COLO668 (cell line): ENCODE data around the gene ZC3H4.
"Not testable (repeated sequence)": the region's sequence is repeated elsewhere in the genome, so short reads cannot be mapped to it uniquely, and the experiment has no call there.

Experiments used
- DNase-seq: peaks from one replicate; lab custom pipeline; 2025; ENCODE audit not compliant: unreplicated experiment; lab: John Stamatoyannopoulos, UW

Gene ZC3H4

DNA sequence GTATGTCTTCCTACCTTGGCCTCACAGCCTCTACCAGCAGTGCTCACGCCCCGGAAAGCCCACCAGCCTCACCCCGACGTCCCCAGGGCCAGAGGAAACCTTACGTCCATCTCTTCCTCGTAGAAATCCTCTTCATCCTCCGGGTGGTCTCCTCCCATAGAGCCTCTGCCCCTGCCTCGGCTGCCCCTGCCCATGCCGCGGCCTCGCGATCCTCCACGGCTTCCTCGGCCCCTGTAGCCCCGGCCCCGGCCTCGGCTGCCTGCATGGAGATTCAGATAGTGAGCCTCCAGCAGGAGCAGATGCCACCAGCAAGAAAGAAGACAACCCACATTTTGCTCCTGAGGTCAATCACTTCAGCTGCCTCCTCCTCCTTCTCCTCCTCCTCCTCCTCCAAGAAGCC lies 27.3 kb downstream of the ZC3H4 start:
- DNase-seq: no peak

- no peak for DNase-seq
Observed at GRCh38 chr19:47084879-47085439, 28.6 kb downstream of the ZC3H4 start.

- DNase-seq: no peak
Observed at GRCh38 chr19:47082493-47082892, 31.1 kb downstream of the ZC3H4 start.

DNA sequence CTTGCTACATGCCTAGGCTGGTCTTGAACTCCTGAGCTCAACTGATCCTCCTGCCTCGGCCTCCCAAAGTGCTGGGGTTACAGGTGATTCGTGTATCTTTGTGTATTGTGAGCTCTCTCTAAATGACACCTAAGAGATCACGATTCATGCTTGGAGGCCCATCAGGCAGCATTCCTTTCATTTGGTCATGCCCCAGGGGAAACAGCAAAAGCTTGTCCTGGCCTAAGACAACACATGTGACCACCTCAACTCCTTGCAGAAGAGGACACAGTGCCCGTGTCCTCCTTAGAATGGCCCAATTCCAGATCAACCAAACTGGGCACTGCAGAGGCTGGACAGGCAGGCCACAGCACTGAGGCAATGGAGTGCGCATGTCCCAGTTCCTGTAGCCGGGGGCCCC lies 32.5 kb downstream of the ZC3H4 start:
- DNase-seq: no peak

DNA sequence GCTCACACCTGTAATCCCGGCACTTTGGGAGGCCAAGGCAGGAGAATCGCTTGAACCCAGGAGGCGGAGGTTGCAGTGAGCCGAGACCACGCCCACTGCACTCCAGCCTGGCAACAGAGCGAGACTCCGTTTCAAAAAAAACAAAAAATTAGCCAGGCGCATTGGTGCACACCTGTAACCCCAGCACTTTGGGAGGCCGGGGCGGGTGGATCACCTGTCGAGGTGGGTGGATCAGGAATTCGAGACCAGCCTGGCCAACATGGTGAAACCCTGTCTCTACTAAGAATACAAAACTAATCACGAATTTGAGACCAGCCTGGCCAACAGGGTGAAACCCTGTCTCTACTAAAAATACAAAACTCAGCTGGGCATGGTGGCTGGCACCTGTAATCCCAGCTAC lies 35.2 kb downstream of the ZC3H4 start:
- not testable (repeated sequence) for DNase-seq

GRCh38 chr19:47075941-47076340 lies 37.6 kb downstream of the ZC3H4 start:
- DNase-seq: peak; percentile 12

DNA sequence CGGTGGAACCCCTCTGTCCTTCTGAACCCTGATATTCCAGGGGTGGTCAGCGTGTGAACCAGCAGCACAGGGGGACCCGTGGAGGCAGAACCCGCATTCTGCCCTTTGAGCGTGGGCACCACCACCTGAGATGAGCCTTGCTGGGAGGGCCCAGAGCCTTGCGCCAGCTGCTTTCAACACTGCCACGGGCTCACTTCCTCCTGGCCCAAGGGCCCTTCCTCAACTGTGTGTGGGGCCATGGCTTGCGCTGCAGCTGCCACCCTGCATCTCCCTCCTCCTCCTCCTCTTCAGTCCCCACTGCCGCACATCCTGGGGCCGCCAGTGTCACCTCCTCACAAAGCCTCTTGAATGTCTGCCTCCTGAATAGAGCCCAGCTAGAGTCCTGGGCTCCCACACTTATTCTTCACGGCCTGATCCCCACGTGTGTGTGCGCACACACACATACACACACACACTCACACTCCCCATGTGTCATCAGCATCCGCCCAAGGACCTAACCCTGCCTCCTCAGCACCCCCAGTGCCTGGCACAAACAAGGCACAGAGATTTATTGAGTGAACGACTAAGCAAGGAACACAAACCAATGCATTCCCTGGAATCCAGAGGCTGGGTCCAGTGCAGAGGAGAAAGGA lies 38.3 kb downstream of the ZC3H4 start:
- no peak for DNase-seq

GRCh38 chr19:47074621-47075020 lies 39.0 kb downstream of the ZC3H4 start:
- no peak for DNase-seq

- no peak for DNase-seq
Observed at GRCh38 chr19:47073574-47073973, 40.0 kb downstream of the ZC3H4 start.

- DNase-seq: no peak
Observed at GRCh38 chr19:47072323-47072722, 41.3 kb downstream of the ZC3H4 start.

- DNase-seq: no peak
Observed at GRCh38 chr19:47071731-47072130, 41.8 kb downstream of the ZC3H4 start.

DNA sequence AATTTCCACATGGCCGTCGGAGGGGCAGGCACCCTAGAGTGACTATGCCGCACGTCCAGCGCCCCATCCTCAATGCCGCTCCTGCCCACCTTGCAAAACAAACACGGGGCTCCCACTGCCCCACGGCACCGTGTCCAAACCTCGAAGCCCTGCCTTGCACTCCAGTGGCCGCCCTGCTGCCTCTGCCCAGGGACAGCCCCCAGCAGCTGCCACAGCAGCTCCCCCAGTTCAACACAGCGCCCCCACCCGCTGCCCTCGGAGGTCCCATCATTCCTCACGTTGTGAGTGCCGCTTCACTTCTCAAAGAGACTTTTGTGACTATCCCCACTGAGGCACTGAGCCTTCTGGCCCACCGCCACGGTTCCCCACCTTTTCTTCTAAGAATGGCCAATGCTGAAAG lies 42.8 kb downstream of the ZC3H4 start:
- no peak for DNase-seq

GRCh38 chr19:47069795-47070194 lies 43.8 kb downstream of the ZC3H4 start:
- no peak for DNase-seq

- DNase-seq: no peak
Observed at GRCh38 chr19:47068876-47069406, 44.6 kb downstream of the ZC3H4 start.

DNA sequence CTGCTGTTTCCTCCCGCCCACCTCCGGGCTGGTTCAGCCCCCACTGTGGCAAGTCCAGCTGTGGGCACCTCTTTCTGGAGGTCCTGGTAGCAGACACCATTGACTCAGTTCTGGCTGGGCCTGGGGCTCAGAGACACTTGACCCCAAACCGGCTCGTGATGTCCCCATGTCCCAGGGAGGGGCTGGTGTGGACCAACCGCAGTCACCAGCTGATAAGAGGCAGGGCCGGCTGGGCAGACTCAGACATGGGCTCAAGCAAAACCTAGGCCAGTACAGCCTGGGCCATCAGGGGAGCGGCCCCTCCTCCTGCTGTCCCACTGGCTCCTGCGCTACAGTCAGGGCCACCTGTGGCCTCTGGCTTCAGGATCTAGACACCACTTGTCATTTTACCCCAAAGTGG lies 45.3 kb downstream of the ZC3H4 start:
- no peak for DNase-seq

GRCh38 chr19:47067215-47067847 lies 46.2 kb downstream of the ZC3H4 start:
- DNase-seq: no peak

DNA sequence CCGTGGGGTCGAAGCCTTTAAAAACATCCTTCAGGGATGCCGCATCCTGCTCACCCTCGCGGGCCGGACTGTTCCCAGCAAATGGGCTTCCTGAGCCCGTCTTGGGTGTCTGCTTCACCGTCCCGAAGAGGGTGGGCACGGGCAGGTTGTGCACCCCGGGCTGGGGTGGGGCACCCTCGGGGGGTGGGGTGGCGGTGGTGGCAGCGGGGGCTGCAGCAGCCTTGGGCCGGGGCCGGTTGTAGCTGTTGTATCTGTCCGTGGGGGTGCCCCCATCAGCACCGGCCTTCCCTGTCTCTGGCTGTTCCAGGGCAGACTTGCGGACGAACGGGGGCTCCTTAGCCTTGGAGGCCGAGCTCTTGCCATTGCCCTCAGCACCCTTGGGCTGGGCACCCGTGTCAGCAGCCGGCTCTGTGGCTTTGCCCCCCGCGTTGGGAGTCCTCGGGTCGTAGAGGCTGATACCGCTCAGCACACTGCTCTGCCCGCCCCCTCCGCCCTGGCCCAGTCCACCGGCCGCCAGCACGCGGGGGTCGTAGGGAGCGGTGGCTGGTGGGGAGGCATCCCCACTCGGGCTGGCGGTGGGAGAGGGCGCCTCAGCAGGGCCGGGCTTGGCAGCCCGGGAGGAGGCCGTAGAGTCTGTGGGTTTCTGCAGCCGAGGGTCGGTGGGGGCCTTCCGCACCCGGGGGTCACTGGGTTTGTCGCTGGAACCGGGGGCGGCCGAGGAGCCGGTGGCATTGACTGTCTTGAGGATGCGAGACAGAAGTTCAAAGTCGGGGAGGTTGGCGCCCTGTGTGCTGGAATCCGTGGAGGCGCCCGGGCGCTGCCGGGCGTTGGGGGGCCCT lies 47.0 kb downstream of the ZC3H4 start:
- DNase-seq: no peak

GRCh38 chr19:47065242-47065641 lies 48.3 kb downstream of the ZC3H4 start:
- no peak for DNase-seq

- DNase-seq: no peak
Observed at GRCh38 chr19:47063874-47064273, 49.7 kb downstream of the ZC3H4 start.

DNA sequence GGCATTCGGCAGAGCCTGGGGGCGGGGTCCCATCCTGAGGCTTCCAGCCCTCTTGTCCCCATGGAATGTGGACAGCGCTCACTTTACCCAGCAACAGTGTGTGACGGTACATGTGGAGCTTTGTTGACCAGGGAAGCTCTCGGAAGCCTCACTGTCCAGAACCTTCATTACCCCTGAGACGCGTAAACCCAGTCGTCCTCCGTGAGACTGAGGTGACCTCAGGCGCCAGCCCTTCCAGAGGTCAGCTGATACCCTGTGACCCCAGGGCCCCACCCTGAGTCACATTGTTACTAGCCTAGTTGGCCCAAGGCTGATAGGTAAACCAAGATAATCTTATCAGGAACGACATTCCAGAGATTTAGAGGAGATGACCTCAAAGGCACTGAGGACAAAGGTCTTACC lies 55.0 kb downstream of the ZC3H4 start:
- no peak for DNase-seq

GRCh38 chr19:47057328-47057727 lies 56.2 kb downstream of the ZC3H4 start:
- DNase-seq: no peak

- no peak for DNase-seq
Observed at GRCh38 chr19:47056411-47056810, 57.2 kb downstream of the ZC3H4 start.
